T-helper 9 cell (primary cell): ENCODE data around the gene PAIP2.

Experiments used
- DNase-seq: peaks from one replicate; pipeline ENCODE4 v3.0.0-alpha.2; 2020

Gene PAIP2

DNA sequence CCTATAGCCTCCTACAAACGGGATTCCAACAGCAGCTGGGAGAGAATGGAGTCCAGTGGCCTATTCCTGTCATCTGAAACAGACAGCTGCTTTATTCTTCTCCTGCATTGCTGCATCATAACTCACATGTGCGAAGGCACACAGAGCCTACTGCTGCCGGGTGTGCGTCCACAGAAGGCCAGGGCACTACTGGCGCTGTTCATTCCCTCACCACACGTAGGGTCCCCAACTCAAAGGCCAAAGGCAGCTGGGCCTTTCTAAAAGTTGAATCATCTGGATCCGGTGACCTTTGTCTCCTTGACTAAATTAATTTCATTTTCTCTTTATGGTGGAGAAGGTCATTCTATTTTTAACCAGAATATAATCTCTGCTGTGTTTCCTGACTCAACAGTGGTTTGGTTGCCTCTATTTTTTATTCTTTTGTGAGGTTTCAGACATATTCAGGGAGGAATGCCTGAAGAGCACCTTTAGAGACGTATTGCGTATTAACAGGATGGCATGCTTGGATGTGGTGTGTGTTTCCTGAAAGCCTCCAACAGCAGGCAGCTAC is 73.0 kb downstream of the PAIP2 start:
- DNase-seq, result no peak

DNA sequence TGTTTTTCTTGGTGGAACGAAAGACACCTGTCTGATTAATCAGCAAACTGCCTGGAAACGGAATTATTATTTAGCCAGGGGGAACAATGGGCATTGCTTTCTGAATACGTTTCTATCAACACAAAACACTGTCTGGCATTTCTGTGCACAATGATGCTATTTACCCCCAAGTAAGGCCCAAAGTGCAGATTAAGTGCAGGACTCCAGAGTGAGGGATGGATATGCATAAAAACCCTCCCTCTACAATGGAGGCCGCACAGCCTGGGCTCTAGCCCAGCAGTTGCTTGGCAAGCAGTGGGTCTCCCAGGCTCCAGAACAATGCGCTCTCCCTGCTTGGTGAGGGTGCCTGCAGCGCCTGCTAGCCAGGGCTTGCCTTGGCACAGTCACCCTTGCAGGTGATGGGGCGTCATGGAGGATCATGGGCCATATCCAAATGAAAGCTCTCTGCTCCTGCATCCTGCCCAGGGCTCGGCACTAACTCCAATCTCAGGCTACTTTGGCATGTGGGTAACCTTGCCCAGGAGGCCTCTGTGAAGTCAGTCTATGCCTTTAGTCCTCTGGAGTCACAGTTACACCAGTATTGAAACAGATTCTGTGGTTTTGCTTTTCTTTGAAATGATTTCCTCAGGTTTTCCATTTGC is 73.7 kb downstream of the PAIP2 start:
- no peak for DNase-seq

DNA sequence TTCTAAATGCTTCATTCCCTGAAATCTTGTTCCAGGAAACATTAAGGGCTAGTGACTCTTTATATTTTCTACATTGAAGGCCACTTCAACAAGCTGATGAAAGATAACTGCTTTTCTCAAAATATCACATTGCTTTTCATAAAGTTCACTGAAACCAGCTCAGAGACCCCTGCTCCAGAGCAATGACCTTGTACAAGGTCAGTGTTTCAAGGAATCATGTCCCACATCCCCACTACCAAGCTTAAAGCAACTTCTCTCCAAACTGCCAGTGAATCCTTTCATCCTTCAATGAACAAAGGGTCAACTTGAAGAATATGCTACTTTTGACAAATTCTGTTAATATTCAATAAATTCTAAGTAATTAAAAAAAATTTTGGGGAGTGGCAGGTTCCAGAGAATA is 74.2 kb downstream of the PAIP2 start:
- DNase-seq, result no peak

GRCh38 chr5:139416651-139417050 is 75.0 kb downstream of the PAIP2 start:
- no peak for DNase-seq

DNA sequence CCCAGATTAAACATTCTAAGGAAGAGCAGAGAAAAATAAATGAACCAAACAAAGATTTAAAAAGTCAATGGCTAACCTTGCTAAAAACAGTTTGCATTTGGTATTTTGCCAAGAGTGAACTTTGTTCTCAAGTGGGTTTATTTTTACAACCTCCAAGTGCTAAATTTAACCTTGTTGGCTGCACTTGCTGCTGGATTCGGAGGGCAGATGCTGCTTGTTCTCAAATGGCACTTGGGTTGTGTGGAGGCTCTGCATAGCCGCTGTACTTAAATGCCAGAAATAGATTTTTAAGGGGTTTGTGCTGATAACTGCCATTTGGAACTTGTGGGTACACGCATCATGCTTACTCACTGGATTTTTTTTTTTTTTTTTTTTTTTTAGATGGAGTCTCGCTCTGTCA is 75.6 kb downstream of the PAIP2 start:
- no peak for DNase-seq

DNA sequence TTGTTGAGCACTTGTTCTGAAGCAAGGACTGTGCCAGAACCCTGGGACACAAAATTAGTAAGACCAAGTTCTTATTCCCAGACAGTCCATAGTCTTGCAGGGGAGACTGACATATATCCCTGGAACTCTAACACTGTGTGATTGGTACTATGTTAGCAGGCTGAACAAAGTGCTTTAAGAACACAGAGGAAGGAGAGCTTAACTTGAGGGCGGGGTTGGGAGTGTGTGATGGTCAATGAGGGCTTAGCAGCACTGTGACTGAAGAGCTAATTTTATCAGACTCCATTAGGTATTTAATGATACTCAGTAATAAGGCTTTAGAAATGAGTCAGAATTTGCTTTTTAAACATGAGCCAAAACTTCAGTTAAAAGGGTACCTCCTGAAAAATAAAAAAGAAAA is 77.1 kb downstream of the PAIP2 start:
- no peak for DNase-seq
